Small intestine (tissue), 7 donors: Measurements from ENCODE around the gene PPP2R2B. TPM values are rescaled to one million over a fixed set of nuclear protein-coding genes. Genes with fewer than 3 reads are reported as not detected.

Experiments used
- DNase-seq, 2 donors: peaks; one replicate each; pipeline versions ENCODE4 v3.0.0 to v3.0.0-alpha.2; 2013
- FAIRE-seq: peaks from 2 replicates; lab custom pipeline; 2012; peaks lifted over from hg19 to GRCh38; lab: Jason Lieb, UNC
- H3K27ac ChIP-seq, 3 donors: one replicate each; pipeline ENCODE4 v1.5.1; 2013; ENCODE audit warnings: low read length in 2 of 3, mild to moderate bottlenecking in 2 of 3, control low read depth in 1 of 3, inconsistent platforms in 1 of 3, low read depth in 1 of 3, moderate library complexity in 1 of 3
- H3K27me3 ChIP-seq, 3 donors: one replicate each; pipeline ENCODE4 v1.6.1; 2013; ENCODE audit warnings: low read length in 3 of 3, inconsistent platforms in 1 of 3; ENCODE audit not compliant: control insufficient read depth in 3 of 3, insufficient read depth in 3 of 3
- H3K36me3 ChIP-seq, 3 donors: one replicate each; pipeline ENCODE4 v1.6.1; 2013; ENCODE audit warnings: low read length in 3 of 3, inconsistent platforms in 1 of 3, low read depth in 1 of 3, mild to moderate bottlenecking in 1 of 3, moderate library complexity in 1 of 3; ENCODE audit not compliant: control insufficient read depth in 3 of 3, insufficient read depth in 2 of 3
- H3K4me1 ChIP-seq, 3 donors: one replicate each; pipeline ENCODE4 v1.6.1; 2013; ENCODE audit warnings: low read length in 2 of 3, inconsistent platforms in 1 of 3, low read depth in 1 of 3, mild to moderate bottlenecking in 1 of 3, moderate library complexity in 1 of 3; ENCODE audit not compliant: control insufficient read depth in 3 of 3, insufficient read depth in 2 of 3
- H3K4me3 ChIP-seq, 3 donors: one replicate each; pipeline ENCODE4 v1.5.1; 2013; ENCODE audit warnings: low read length in 3 of 3, control low read depth in 1 of 3, inconsistent platforms in 1 of 3, low read depth in 1 of 3, mild to moderate bottlenecking in 1 of 3, moderate library complexity in 1 of 3
- H3K9me3 ChIP-seq, 2 donors: one replicate each; pipeline ENCODE4 v1.6.1; 2013; ENCODE audit warnings: low read depth in 1 of 2, low read length in 1 of 2; ENCODE audit not compliant: control insufficient read depth in 2 of 2, insufficient read depth in 1 of 2
- WGBS, 3 donors: extraction: QIAGEN DNeasy Blood & Tissue Kit; methylation state at CpG; one replicate each; pipeline ENCODE4 v1.1.7; 2013; 5-methylcytosine and 5-hydroxymethylcytosine counted together
- polyA plus RNA-seq, 4 donors: library from polyadenylated mRNA; stranded (reverse) in 3 of 4; unstranded in 1 of 4; fragments of 200-250 nt in 3 of 4; fragments of 120-200 nt in 1 of 4; gene quantifications; one replicate each; pipeline versions ENCODE4 v1.2.1 to v1.2.3, GENCODE V29; 2013
- donor health status: healthy with polysubstance abuse.
- donor health status: control.
- donor health status: control.
- donor health status: Bipolar disorder and iron deficiency.
- donor health status: healthy.

The PPP2R2B gene
- polyA plus RNA-seq, 4 donors = 0.22 to 3.8 (median 1.6) TPM

- FAIRE-seq = no peak
- no peak for DNase-seq
- no peaks in the 10 kb centered on the region for H3K4me1 ChIP-seq
- H3K4me3 ChIP-seq = no peak overlapping the region
- H3K27me3 ChIP-seq = no peaks in the 10 kb centered on the region
- no peaks in the 10 kb centered on the region for H3K36me3 ChIP-seq
- H3K9me3 ChIP-seq = no peaks in the 10 kb centered on the region
- H3K27ac ChIP-seq = no peak overlapping the region
Observed at GRCh38 chr5:146828385-146828784, 50.2 kb downstream of the PPP2R2B start.

- DNase-seq (no peak), FAIRE-seq (no peak)
- no peaks in the 10 kb centered on the region for H3K27me3 ChIP-seq
- H3K4me1 ChIP-seq = no peaks in the 10 kb centered on the region
- H3K36me3 ChIP-seq = no peaks in the 10 kb centered on the region
- H3K4me3 ChIP-seq = no peak overlapping the region
- no peaks in the 10 kb centered on the region for H3K9me3 ChIP-seq
- 76 to 94% (median 90%) methylated on average over 2 of the region's 2 CpGs for WGBS, 3 donors
- H3K27ac ChIP-seq = no peak overlapping the region
Observed at GRCh38 chr5:146827901-146828300, 50.7 kb downstream of the PPP2R2B start.

- no peaks in the 10 kb centered on the region for H3K36me3 ChIP-seq
- H3K27me3 ChIP-seq = no peaks in the 10 kb centered on the region
- no peak overlapping the region for H3K27ac ChIP-seq
- no peak overlapping the region for H3K4me3 ChIP-seq
- no peak for FAIRE-seq
- no peaks in the 10 kb centered on the region for H3K4me1 ChIP-seq
- no peaks in the 10 kb centered on the region for H3K9me3 ChIP-seq
- peak in 1 of 2 donors; percentile 48 for DNase-seq
- WGBS, 3 donors = 30 to 36% (median 36%) methylated on average over 5 of the region's 5 CpGs
Observed at GRCh38 chr5:146825033-146825432, 53.5 kb downstream of the PPP2R2B start.

GRCh38 chr5:146821732-146822131 is 56.8 kb downstream of the PPP2R2B start:
- H3K27ac ChIP-seq = no peak overlapping the region
- no peaks in the 10 kb centered on the region for H3K27me3 ChIP-seq
- no peaks in the 10 kb centered on the region for H3K36me3 ChIP-seq
- H3K9me3 ChIP-seq = no peaks in the 10 kb centered on the region
- FAIRE-seq (no peak), DNase-seq (no peak)
- WGBS, 3 donors = 76 to 83% (median 78%) methylated on average over 3 of the region's 3 CpGs
- H3K4me1 ChIP-seq = no peaks in the 10 kb centered on the region
- H3K4me3 ChIP-seq = no peak overlapping the region

GRCh38 chr5:146820987-146821386 is 57.6 kb downstream of the PPP2R2B start:
- Histone ChIP-seq H3K27ac (no peak overlapping the region), H3K27me3 (no peaks in the 10 kb centered on the region), H3K9me3 (no peaks in the 10 kb centered on the region), H3K36me3 (no peaks in the 10 kb centered on the region), H3K4me1 (no peaks in the 10 kb centered on the region), H3K4me3 (no peak overlapping the region)
- FAIRE-seq = no peak
- no peak for DNase-seq
- WGBS, 3 donors = 87 to 98% (median 96%) methylated on average over 3 of the region's 3 CpGs

GRCh38 chr5:146818822-146819221 is 59.7 kb downstream of the PPP2R2B start:
- DNase-seq = no peak
- H3K4me3 ChIP-seq = no peak overlapping the region
- no peaks in the 10 kb centered on the region for H3K36me3 ChIP-seq
- no peaks in the 10 kb centered on the region for H3K4me1 ChIP-seq
- 21 to 59% (median 32%) methylated on average over 2 of the region's 2 CpGs for WGBS, 3 donors
- H3K27me3 ChIP-seq = no peaks in the 10 kb centered on the region
- FAIRE-seq = no peak
- H3K27ac ChIP-seq = no peak overlapping the region
- H3K9me3 ChIP-seq = no peaks in the 10 kb centered on the region

- WGBS, 3 donors = 69 to 83% (median 77%) methylated on average over 4 of the region's 4 CpGs
- H3K27me3 ChIP-seq = no peaks in the 10 kb centered on the region
- no peak overlapping the region for H3K27ac ChIP-seq
- FAIRE-seq = no peak
- no peak overlapping the region for H3K4me3 ChIP-seq
- DNase-seq = no peak
- no peaks in the 10 kb centered on the region for H3K4me1 ChIP-seq
- no peaks in the 10 kb centered on the region for H3K9me3 ChIP-seq
- H3K36me3 ChIP-seq = no peaks in the 10 kb centered on the region
Observed at GRCh38 chr5:146817973-146818372, 60.6 kb downstream of the PPP2R2B start.

- DNase-seq (no peak), FAIRE-seq (no peak)
- WGBS, 3 donors = 30 to 40% (median 32%) methylated on average over 1 of the region's 1 CpG
- Histone ChIP-seq H3K27me3 (no peaks in the 10 kb centered on the region), H3K4me3 (no peak overlapping the region), H3K27ac (no peak overlapping the region), H3K4me1 (no peaks in the 10 kb centered on the region), H3K9me3 (no peaks in the 10 kb centered on the region), H3K36me3 (no peaks in the 10 kb centered on the region)
Observed at GRCh38 chr5:146816775-146817387, 61.7 kb downstream of the PPP2R2B start.

- Histone ChIP-seq H3K27ac (no peak overlapping the region), H3K4me3 (no peak overlapping the region), H3K9me3 (no peaks in the 10 kb centered on the region), H3K4me1 (no peaks in the 10 kb centered on the region), H3K27me3 (no peaks in the 10 kb centered on the region), H3K36me3 (no peaks in the 10 kb centered on the region)
- FAIRE-seq (no peak), DNase-seq (no peak)
- WGBS, 3 donors = 60 to 73% (median 70%) methylated on average over 3 of the region's 3 CpGs
Observed at GRCh38 chr5:146815411-146815810, 63.1 kb downstream of the PPP2R2B start.
